ENCODE results near the gene EVI2B.

DNA sequence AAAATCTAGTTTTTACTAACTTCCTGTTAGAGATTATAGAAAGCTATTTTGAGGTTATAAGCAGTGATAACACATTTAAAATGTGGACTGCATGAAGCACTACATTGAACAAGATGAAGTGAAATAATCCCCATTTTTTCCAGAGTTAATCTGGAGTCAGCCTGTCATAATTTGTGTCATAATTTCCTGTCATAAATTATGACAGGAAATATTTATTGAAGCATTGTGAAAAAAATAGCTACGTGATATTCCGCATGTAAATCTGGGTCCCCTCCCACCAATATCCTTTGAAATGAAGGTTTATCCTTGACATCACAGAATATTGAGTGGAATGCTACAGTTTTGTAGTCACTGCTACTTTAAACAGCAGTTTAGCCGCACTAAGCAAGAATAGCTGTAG is 56.9 kb downstream of the EVI2B start:
- TF ChIP-seq, protein P1, sequence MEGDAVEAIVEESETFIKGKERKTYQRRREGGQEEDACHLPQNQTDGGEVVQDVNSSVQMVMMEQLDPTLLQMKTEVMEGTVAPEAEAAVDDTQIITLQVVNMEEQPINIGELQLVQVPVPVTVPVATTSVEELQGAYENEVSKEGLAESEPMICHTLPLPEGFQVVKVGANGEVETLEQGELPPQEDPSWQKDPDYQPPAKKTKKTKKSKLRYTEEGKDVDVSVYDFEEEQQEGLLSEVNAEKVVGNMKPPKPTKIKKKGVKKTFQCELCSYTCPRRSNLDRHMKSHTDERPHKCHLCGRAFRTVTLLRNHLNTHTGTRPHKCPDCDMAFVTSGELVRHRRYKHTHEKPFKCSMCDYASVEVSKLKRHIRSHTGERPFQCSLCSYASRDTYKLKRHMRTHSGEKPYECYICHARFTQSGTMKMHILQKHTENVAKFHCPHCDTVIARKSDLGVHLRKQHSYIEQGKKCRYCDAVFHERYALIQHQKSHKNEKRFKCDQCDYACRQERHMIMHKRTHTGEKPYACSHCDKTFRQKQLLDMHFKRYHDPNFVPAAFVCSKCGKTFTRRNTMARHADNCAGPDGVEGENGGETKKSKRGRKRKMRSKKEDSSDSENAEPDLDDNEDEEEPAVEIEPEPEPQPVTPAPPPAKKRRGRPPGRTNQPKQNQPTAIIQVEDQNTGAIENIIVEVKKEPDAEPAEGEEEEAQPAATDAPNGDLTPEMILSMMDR (IDR thresholded peaks at IDR 0.05) = no peak
- TF ChIP-seq POLR2A (IDR thresholded peaks at IDR 0.05) = no peak

Measured in thyroid gland (tissue), 4 donors.